Astrocyte of the spinal cord (primary cell): ENCODE data around the gene S1PR3.

Experiments
- DNase-seq: peaks from one replicate; pipeline ENCODE4 v3.0.0; 2011; ENCODE audit warnings: low read depth, low spot score
- H3K4me3 ChIP-seq: 2 replicates; pipeline ENCODE4 v1.5.1; 2011; ENCODE audit warnings: low read depth, mild to moderate bottlenecking, low read length, moderate library complexity
- CTCF ChIP-seq: IDR thresholded peaks from 2 replicates; pipeline ENCODE4 v1.5.1; 2012; ENCODE audit warnings: low read depth, mild to moderate bottlenecking, low read length, inconsistent platforms
- in situ Hi-C: cut with HindIII; loops from 2 replicates; pipeline ENCODE4 v1.10.0; 2017; ENCODE audit warnings: low sequenced_read_pairs

S1PR3 gene

DNA sequence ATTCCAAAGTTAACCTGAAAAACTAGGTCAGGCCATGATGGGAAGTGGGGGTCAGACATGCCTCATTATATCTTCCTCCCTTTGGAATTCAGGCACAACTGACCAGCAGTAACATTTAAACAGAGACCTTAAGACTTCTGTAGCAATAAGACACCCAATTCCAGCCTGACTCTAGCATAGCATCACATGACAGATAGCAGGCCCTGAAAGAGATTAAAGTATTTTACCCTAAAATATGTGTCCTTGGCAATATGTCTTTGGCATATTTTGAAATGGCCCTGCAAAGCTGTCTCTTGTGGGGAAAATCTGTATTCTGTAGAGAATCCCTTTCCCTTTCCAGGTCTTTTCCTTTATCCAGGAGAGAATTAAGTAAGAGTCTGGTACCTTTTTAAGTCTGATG, 34.3 kb downstream of the S1PR3 start:
- no peak overlapping the region for H3K4me3 ChIP-seq
- no peak for DNase-seq
- no peak for TF ChIP-seq CTCF
- in situ Hi-C loops, result no loop called here

DNA sequence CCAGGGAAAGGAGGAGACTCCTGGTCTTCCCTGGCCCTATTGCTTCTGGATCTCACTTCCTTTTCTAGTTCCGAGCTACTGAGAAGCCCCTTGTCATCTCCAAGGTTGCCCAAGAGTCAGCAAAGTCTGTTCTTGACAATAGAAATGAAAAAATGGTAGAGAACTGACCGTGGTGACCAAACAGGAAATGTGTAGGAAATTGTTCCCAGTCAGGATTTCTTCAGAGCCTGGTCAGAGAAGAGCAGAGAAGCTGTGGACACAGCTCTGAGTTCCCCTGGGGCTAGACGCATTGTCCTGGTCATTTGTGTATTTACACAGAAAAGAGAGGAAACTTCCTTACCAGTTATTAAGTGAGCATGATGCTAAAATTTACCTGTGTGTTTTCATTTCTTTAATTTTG, 35.6 kb downstream of the S1PR3 start:
- DNase-seq, result no peak
- no peak for TF ChIP-seq CTCF
- in situ Hi-C loops, result no loop called here

GRCh38 chr9:89029788-89030187, 38.5 kb downstream of the S1PR3 start:
- in situ Hi-C loops, result no loop called here
- H3K4me3 ChIP-seq, result no peak overlapping the region
- TF ChIP-seq CTCF, result no peak
- no peak for DNase-seq

More for the DNA sequence above, 35.6 kb downstream of the S1PR3 start:
- no peak overlapping the region for H3K4me3 ChIP-seq

DNA sequence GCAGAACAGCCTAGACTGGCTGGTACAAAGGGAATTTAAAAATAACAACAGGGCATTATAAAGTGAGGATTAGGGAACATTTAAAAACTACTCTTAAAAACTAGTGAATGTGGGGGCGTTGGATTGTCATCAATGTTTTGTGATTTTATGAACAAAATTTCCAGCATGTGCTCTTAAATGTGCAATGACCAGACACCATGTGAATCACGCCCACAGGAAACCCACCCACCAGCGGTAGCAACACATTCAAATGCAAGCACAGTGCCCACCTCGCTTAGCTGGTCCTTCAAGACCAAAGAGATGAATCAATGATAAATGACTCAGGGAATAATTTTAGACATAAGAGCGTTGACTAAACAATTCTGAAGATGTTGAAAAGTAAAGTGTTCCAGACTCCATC, 40.9 kb downstream of the S1PR3 start:
- no peak for TF ChIP-seq CTCF
- in situ Hi-C loops, result no loop called here

GRCh38 chr9:89032661-89033060, 41.4 kb downstream of the S1PR3 start:
- DNase-seq, result no peak
- no peak overlapping the region for H3K4me3 ChIP-seq
- in situ Hi-C loops, result no loop called here
- TF ChIP-seq CTCF, result no peak

More for the DNA sequence above, 40.9 kb downstream of the S1PR3 start:
- no peak overlapping the region for H3K4me3 ChIP-seq
- no peak for DNase-seq

- no peak for DNase-seq
- no peak for TF ChIP-seq CTCF
- in situ Hi-C loops, result no loop called here
- H3K4me3 ChIP-seq, result no peak overlapping the region
Observed at GRCh38 chr9:89036383-89036782, 45.1 kb downstream of the S1PR3 start.

GRCh38 chr9:89036891-89037290, 45.6 kb downstream of the S1PR3 start:
- no peak for DNase-seq
- no peak for TF ChIP-seq CTCF
- no peak overlapping the region for H3K4me3 ChIP-seq
- in situ Hi-C loops, result no loop called here
